IPS-20b (cell line): ENCODE data around the gene WHRN.

Experiments used
- H3K27ac ChIP-seq: one replicate; pipeline ENCODE4 v1.5.1; 2013; ENCODE audit warnings: low read length
- H3K27me3 ChIP-seq: 2 replicates; pipeline ENCODE4 v1.6.1; 2013; ENCODE audit warnings: mild to moderate bottlenecking, low read length, inconsistent platforms; ENCODE audit not compliant: insufficient read depth
- H3K36me3 ChIP-seq: 2 replicates; pipeline ENCODE4 v1.6.1; 2013; ENCODE audit warnings: low read depth, mild to moderate bottlenecking, inconsistent platforms, low read length, moderate library complexity; ENCODE audit not compliant: insufficient read depth
- H3K4me1 ChIP-seq: 2 replicates; pipeline ENCODE4 v1.6.1; 2013; ENCODE audit warnings: mild to moderate bottlenecking, control low read depth, inconsistent platforms, low read length, moderate library complexity; ENCODE audit not compliant: insufficient read depth
- H3K4me3 ChIP-seq: 2 replicates; pipeline ENCODE4 v1.5.1; 2013; ENCODE audit warnings: mild to moderate bottlenecking, low read length, inconsistent platforms
- H3K9ac ChIP-seq: 2 replicates; pipeline ENCODE4 v1.6.1; 2013; ENCODE audit warnings: low read depth, mild to moderate bottlenecking, inconsistent platforms, low read length, moderate library complexity
- H3K9me3 ChIP-seq: 2 replicates; pipeline ENCODE4 v1.6.1; 2013; ENCODE audit warnings: mild to moderate bottlenecking, low read depth, low read length, inconsistent platforms; ENCODE audit not compliant: insufficient read depth

The WHRN gene

DNA sequence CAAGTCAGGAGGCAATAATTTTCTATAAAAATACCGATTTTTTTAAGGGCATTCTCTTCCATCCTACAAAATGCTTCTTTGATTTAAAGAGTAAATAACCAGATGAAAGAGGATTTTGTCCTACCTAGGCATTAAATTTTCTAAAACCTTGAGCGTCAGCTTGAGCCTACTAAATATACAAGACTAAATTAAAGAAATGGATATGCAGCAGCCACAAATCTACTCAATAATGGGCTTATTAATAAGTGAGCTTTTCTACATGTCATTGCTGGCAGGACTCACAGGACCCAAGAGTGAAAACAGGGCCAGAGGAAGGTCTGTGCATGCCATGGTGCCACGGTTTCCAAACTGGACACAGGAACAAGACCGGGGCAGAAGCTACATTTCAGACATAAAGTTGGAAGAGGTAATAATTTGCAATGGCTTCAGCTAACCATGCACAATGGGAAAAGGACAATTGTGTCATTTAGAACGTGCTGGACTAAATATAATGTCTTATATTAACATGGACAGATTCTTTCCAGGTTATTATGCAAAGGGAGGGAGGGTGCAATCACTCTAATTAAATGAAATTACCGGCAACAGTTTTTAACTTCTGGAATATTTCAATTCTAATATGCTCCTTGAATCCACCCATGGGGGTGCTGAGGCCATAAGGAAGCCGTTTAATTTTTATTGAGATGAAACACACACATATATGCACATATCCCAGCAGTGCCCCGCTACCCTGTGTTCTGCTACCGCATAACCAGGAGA is 5.2 kb downstream of the WHRN start:
- Histone ChIP-seq H3K27ac (no peak overlapping the region), H3K9me3 (no peaks in the 10 kb centered on the region)

GRCh38 chr9:114499528-114499927 is 5.7 kb downstream of the WHRN start:
- H3K36me3 ChIP-seq = no peaks in the 10 kb centered on the region

More for the DNA sequence above, 5.2 kb downstream of the WHRN start:
- Histone ChIP-seq H3K36me3 (no peaks in the 10 kb centered on the region), H3K4me3 (no peak overlapping the region), H3K27me3 (peaks cover 18% of the 10 kb centered on the region), H3K4me1 (peaks cover 23% of the 10 kb centered on the region; the same call in 1 of the 2 replicates), H3K9ac (no peak overlapping the region)

DNA sequence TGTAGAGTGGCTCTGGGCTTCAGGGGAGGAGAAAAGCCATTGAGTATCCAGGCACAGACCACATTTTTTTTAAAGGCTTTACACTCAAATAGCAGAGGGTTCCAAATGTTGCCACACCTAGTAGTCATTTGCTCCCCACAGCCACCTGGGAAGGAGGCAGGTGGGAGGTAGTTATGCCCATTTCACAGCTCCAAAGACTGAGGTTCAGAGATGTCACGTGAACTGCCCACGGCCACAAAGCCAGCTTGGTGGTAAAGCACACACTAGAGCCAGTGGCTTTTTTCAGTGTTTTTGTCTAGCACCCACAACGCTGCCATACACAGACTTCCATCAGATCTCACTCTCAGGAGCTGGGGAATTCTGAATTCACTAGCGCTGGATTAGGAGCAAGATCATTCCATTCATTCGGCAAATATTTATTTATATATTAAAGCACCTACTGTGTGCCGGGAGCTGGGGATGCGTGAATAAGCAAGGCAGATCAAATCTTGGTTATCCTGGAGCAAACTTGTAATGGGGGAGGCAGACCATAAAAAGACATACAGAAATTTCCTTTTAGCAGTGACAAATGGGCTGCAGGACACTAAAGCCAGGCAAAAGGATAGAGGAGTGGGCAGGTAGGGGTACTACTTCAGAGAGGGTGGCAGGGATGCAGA is 7.4 kb downstream of the WHRN start:
- Histone ChIP-seq H3K4me3 (no peak overlapping the region), H3K9ac (no peak overlapping the region), H3K27ac (no peak overlapping the region), H3K4me1 (peaks cover 17% of the 10 kb centered on the region; the same call in 1 of the 2 replicates), H3K27me3 (no peaks in the 10 kb centered on the region), H3K36me3 (no peaks in the 10 kb centered on the region), H3K9me3 (no peaks in the 10 kb centered on the region)

More at GRCh38 chr9:114499528-114499927, 5.7 kb downstream of the WHRN start:
- H3K4me1 ChIP-seq = peaks cover 23% of the 10 kb centered on the region; the same call in 1 of the 2 replicates
- no peak overlapping the region for H3K9ac ChIP-seq
- H3K27me3 ChIP-seq = peaks cover 13% of the 10 kb centered on the region
- no peak overlapping the region for H3K27ac ChIP-seq
- H3K9me3 ChIP-seq = no peaks in the 10 kb centered on the region
- no peak overlapping the region for H3K4me3 ChIP-seq

- H3K27me3 ChIP-seq = no peaks in the 10 kb centered on the region
- H3K9ac ChIP-seq = no peak overlapping the region
- peaks cover 12% of the 10 kb centered on the region; the same call in 1 of the 2 replicates for H3K4me1 ChIP-seq
- H3K4me3 ChIP-seq = no peak overlapping the region
- H3K27ac ChIP-seq = no peak overlapping the region
- no peaks in the 10 kb centered on the region for H3K36me3 ChIP-seq
- no peaks in the 10 kb centered on the region for H3K9me3 ChIP-seq
Measured at GRCh38 chr9:114497236-114497635, 8.0 kb downstream of the WHRN start.

DNA sequence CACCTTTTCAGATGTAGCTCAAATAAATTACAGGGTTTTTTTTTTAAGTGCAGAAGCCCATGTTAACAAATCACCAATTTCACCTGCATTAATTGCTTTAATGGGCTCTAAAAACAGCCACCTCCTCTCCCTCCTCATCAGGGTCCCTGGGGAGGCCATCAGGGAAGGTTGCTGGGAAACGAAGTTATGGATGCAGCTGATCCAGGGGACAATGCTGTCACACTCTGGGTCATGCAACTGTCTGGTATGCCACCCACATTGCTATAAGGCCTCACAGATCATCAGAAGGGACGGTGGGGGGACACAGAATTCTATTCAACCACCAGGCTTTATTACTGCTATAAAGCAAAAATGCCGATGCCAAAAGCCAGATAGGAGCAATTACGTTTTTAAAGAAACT is 9.3 kb downstream of the WHRN start:
- H3K27ac ChIP-seq = no peak overlapping the region
- no peak overlapping the region for H3K4me3 ChIP-seq
- no peaks in the 10 kb centered on the region for H3K36me3 ChIP-seq
- H3K9me3 ChIP-seq = no peaks in the 10 kb centered on the region
- no peak overlapping the region for H3K9ac ChIP-seq
- peaks cover 7% of the 10 kb centered on the region; the same call in 1 of the 2 replicates for H3K4me1 ChIP-seq
- H3K27me3 ChIP-seq = no peaks in the 10 kb centered on the region

DNA sequence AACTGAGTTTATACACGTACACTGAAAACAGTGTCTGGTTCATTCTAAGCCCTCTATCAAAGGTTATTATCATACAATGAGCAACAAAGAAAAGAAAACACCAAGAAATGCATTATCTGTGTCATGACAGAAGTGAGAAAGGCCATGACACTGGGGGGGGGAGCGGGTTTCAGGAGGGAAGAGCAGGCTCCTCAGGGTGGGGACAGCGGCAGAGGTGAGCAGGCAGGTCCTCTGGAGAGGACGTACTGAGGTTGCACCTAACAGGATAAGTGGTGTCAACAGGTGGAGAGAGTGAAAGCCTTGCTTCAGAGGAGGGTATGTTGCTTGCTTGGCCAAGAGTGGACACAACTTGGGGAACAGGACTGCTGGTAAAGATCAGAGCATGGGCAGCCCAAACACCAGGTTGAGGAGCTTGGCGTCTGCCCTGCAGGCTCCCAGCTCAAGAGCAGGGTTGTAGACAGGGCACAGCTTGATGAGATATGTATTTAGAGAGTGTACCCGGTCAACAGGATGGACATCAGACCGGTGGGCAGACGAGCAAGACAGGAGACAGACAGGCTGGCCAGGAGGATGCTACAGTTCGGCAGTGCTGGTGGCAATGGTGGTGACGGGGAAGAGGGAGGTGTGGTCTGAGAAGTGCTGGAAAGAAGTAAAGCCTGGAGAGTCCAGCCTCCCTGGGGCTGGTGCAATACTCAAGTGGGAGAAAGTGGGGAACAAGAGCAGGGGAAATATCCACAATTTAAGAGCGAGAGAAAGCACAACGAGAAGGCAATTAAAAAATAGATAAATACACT is 10.3 kb downstream of the WHRN start:
- H3K9ac ChIP-seq = no peak overlapping the region
- H3K9me3 ChIP-seq = no peaks in the 10 kb centered on the region
- no peaks in the 10 kb centered on the region for H3K4me1 ChIP-seq
- no peak overlapping the region for H3K4me3 ChIP-seq
- H3K27ac ChIP-seq = no peak overlapping the region
- no peaks in the 10 kb centered on the region for H3K36me3 ChIP-seq
- no peaks in the 10 kb centered on the region for H3K27me3 ChIP-seq

DNA sequence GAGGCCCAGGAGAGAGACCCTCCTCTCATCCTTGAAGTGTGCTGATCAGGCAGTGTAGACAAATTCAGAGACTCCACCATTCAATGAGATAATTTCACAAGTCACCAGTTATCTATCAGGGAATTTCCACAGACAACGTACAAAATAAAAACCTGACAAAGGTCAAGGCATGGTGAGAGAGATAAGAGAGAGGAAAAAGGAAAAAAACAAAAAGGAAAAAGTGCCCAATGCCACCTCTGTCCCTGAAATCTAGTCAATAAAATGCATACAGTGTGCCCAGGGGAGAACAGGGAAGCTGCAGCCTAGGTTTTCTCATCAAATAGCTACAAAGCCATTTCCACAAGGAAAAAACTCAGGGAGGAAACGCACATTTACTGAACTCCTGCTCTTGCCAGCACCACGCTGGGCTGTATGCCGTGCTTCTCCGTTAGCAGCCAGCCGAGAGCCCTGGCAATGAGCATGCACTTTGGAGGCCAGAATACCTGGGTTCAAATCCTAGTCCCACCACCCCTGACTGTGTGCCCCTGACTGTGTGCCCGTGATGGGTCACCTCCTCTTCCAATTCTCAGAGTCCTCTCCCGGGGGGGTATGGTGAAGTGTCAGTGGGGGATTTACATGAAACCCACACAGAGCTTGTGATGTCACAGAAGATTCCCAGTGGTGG is 11.6 kb downstream of the WHRN start:
- no peaks in the 10 kb centered on the region for H3K36me3 ChIP-seq
- H3K27ac ChIP-seq = no peak overlapping the region
- H3K9me3 ChIP-seq = no peaks in the 10 kb centered on the region
- H3K4me1 ChIP-seq = no peaks in the 10 kb centered on the region
- no peak overlapping the region for H3K4me3 ChIP-seq
- no peak overlapping the region for H3K9ac ChIP-seq
- no peaks in the 10 kb centered on the region for H3K27me3 ChIP-seq

- no peak overlapping the region for H3K4me3 ChIP-seq
- no peaks in the 10 kb centered on the region for H3K36me3 ChIP-seq
- H3K9ac ChIP-seq = no peak overlapping the region
- H3K9me3 ChIP-seq = no peaks in the 10 kb centered on the region
- no peaks in the 10 kb centered on the region for H3K4me1 ChIP-seq
- H3K27me3 ChIP-seq = no peaks in the 10 kb centered on the region
- no peak overlapping the region for H3K27ac ChIP-seq
Measured at GRCh38 chr9:114492991-114493390, 12.3 kb downstream of the WHRN start.

DNA sequence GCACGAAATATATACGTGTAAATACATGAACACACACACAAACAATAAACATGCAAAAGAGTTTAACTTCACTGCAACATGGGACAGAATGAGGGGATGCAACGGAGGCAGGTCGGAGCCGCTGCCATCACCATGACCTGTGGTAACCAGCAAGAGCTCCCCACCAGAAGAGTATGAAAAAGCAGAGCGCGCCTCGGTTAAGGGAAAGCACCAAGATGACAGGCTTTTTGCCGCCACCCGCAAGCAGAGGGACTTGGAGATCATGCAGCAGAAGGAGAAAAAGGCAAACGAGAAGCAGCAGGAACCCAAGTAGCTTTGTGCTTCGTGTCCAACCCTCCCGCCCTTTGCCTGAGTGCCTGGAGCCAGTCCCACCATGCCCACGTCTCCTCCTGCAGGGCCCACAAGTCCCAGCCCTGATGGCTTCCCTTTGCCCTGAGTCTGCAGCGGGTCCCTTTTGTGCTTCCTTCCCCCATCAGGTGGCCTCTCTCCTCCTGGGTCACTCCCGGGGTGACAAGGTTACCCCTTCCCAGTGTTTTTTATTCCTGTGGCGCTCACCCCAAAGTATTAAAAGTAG is 13.8 kb downstream of the WHRN start:
- Histone ChIP-seq H3K4me3 (no peak overlapping the region), H3K9me3 (no peaks in the 10 kb centered on the region), H3K27ac (no peak overlapping the region), H3K4me1 (no peaks in the 10 kb centered on the region), H3K36me3 (no peaks in the 10 kb centered on the region), H3K9ac (no peak overlapping the region), H3K27me3 (no peaks in the 10 kb centered on the region)

DNA sequence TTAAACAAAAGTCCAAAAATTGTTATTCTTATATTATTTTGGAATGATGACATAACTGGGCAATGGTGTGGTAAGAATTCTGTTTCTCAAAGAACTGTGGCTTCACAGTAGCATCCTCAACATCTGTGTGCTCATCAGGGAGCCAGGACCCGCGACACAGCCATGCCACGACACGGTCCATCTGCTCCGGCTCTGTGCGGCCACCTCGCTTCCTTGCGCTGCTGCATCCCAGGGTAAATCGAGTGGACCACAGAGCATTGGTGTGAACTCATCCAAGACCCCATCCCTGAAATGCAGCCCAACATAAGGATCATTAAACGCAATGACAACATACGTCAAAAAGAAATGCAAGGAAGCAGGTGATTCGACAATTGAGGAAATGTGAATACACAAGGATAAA is 15.3 kb downstream of the WHRN start:
- Histone ChIP-seq H3K27ac (no peak overlapping the region), H3K4me3 (no peak overlapping the region), H3K27me3 (no peaks in the 10 kb centered on the region), H3K4me1 (no peaks in the 10 kb centered on the region), H3K9ac (no peak overlapping the region), H3K36me3 (no peaks in the 10 kb centered on the region), H3K9me3 (no peaks in the 10 kb centered on the region)
